WTC11 (cell line): ENCODE data around the gene TSEN15. TPM values are rescaled to one million over a fixed set of nuclear protein-coding genes. Genes with fewer than 3 reads are reported as not detected.
"Not testable (repeated sequence)": the region's sequence is repeated elsewhere in the genome, so short reads cannot be mapped to it uniquely, and the experiment has no call there.

Experiments
- ATAC-seq: fragments of 200-7000 bp; cut with Tn5 transposase; 2 replicates; pipeline ENCODE4 v1.10.0; 2021; ENCODE audit warnings: mild to moderate bottlenecking, moderate library complexity
- CTCF ChIA-PET: fragments of 300-600 bp; sonication (Branson Sonifier 250); formaldehyde crosslinking; loops from one replicate; lab custom pipeline; 2021; ENCODE audit warnings: antibody characterized with exemption; lab: Charles Lee
- POLR2A ChIA-PET: fragments of 350-600 bp; sonication (Branson Sonifier 250); formaldehyde crosslinking; loops from one replicate; lab custom pipeline; 2021; ENCODE audit warnings: antibody characterized with exemption; lab: Charles Lee
- DNase-seq: peaks from one replicate; pipeline ENCODE4 v3.0.0; 2021; ENCODE audit warnings: low spot score
- H3K27ac Mint-ChIP-seq: 2 replicates; pipeline ENCODE4 v1.8.0; 2021; ENCODE audit warnings: mixed read lengths
- H3K27me3 Mint-ChIP-seq: 2 replicates; pipeline ENCODE4 v1.8.0; 2021; ENCODE audit warnings: low read depth, mild to moderate bottlenecking, moderate library complexity, mixed read lengths
- H3K36me3 Mint-ChIP-seq: 2 replicates; pipeline ENCODE4 v1.8.0; 2021; ENCODE audit warnings: mixed read lengths
- H3K4me1 Mint-ChIP-seq: 2 replicates; pipeline ENCODE4 v1.8.0; 2022; ENCODE audit warnings: mixed read lengths
- H3K4me3 Mint-ChIP-seq: 2 replicates; pipeline ENCODE4 v1.8.0; 2021; ENCODE audit warnings: mild to moderate bottlenecking, moderate library complexity, mixed read lengths
- H3K9me3 Mint-ChIP-seq: 2 replicates; pipeline ENCODE4 v1.8.0; 2021; ENCODE audit warnings: mixed read lengths
- CBFB ChIP-seq: sonication (generic); formaldehyde crosslinking; IDR thresholded peaks from 2 replicates; pipeline ENCODE4 v1.8.1; 2022; ENCODE audit warnings: mild to moderate bottlenecking, low read depth, missing genetic modification reagents
- ELF4 ChIP-seq: sonication (generic); formaldehyde crosslinking; IDR thresholded peaks from 2 replicates; pipeline ENCODE4 v1.8.1; 2022; ENCODE audit warnings: low read depth, mild to moderate bottlenecking, moderate library complexity, missing genetic modification reagents
- ESRRA ChIP-seq: sonication (generic); formaldehyde crosslinking; IDR thresholded peaks from 2 replicates; pipeline ENCODE4 v1.8.1; 2022; ENCODE audit warnings: mild to moderate bottlenecking, missing genetic modification reagents, borderline replicate concordance
- FOXK1 ChIP-seq: sonication (generic); formaldehyde crosslinking; IDR thresholded peaks from 2 replicates; pipeline ENCODE4 v1.8.0; 2022; ENCODE audit warnings: mild to moderate bottlenecking, moderate library complexity, missing genetic modification reagents
- NFATC4 ChIP-seq: fragments of 250-450 bp; sonication (Bioruptor Pico); IDR thresholded peaks from 2 replicates; pipeline ENCODE4 v1.9.0; 2021; ENCODE audit warnings: mild to moderate bottlenecking
- NFE2L1 ChIP-seq: sonication (generic); formaldehyde crosslinking; IDR thresholded peaks from 2 replicates; pipeline ENCODE4 v1.8.1; 2023; ENCODE audit warnings: missing genetic modification reagents
- NFYB ChIP-seq: sonication (generic); formaldehyde crosslinking; conservative IDR thresholded peaks from 2 replicates; pipeline ENCODE4 v1.8.0; 2022; ENCODE audit warnings: low read depth, missing genetic modification reagents
- TCF7 ChIP-seq: sonication (generic); formaldehyde crosslinking; IDR thresholded peaks from 2 replicates; pipeline ENCODE4 v1.8.0; 2022; ENCODE audit warnings: mild to moderate bottlenecking, low read depth, missing genetic modification reagents, moderate library complexity
- TEAD4 ChIP-seq: sonication (generic); formaldehyde crosslinking; IDR thresholded peaks from 2 replicates; pipeline ENCODE4 v1.8.0; 2022; ENCODE audit warnings: mild to moderate bottlenecking, missing genetic modification reagents
- ZNF423 ChIP-seq: fragments of 250-450 bp; sonication (Bioruptor Pico); IDR thresholded peaks from 2 replicates; pipeline ENCODE4 v2.1.2; 2022; ENCODE audit warnings: mild to moderate bottlenecking, moderate library complexity
- total RNA-seq: library from RNA; stranded (reverse); gene quantifications from 3 replicates; pipeline ENCODE4 v1.2.3, GENCODE V29; 2021
- TF ChIP-seq, protein P1 (sequence below): sonication (generic); formaldehyde crosslinking; IDR thresholded peaks from 2 replicates; pipeline ENCODE4 v1.8.1; 2022; ENCODE audit warnings: low read depth, missing genetic modification reagents, borderline replicate concordance
- TF ChIP-seq, protein P2 (sequence below): sonication (generic); formaldehyde crosslinking; IDR thresholded peaks from 2 replicates; pipeline ENCODE4 v1.8.0; 2022; ENCODE audit warnings: mild to moderate bottlenecking, missing genetic modification reagents
- TF ChIP-seq, protein P3 (sequence below): sonication (generic); formaldehyde crosslinking; IDR thresholded peaks from 2 replicates; pipeline ENCODE4 v1.8.1; 2023; ENCODE audit warnings: mild to moderate bottlenecking, missing genetic modification reagents, moderate library complexity
- TF ChIP-seq, protein P4 (sequence below): fragments of 200-600 bp; IDR thresholded peaks from 2 replicates; pipeline ENCODE4 v1.8.0; 2022; ENCODE audit warnings: antibody characterized with exemption

TSEN15 gene
- total RNA-seq, 1 experiment from 2014 or later: 23.8 TPM

DNA sequence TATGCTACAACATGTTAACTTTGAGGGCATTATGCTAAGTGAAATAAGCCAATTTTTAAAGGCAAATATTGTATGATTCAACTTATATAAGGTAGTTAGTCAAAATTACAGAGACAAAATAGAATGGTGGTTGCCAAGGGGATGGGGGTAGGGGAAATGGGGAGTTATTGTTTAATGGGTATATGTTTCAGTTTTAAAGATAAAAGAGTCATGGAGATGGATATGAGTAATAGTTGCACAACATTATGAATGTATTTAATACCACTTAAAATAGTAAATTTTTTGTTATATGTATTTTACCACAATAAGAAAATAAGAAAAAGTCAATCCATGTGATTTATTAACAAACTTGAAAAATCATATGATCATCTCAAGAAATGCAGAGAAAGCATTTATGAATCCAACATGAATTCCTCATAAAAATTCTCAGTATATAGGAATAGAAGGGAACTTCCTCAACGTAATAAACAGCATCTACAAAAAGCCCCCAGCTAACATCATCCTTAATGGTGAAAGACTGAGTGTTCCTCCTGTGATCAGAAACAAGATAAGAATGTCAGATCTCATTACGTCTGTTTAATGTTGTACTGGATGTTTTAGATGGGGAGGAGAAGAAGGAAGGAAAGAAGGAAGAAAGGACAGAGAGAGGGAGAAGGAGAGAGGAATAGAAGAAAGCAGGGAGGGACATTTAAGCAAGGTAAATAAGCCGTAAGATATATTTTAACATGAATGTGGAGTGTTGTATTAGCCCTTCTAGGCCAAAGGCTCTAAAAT lies 6.7 kb upstream of the TSEN15 start:
- TF ChIP-seq, protein P1, sequence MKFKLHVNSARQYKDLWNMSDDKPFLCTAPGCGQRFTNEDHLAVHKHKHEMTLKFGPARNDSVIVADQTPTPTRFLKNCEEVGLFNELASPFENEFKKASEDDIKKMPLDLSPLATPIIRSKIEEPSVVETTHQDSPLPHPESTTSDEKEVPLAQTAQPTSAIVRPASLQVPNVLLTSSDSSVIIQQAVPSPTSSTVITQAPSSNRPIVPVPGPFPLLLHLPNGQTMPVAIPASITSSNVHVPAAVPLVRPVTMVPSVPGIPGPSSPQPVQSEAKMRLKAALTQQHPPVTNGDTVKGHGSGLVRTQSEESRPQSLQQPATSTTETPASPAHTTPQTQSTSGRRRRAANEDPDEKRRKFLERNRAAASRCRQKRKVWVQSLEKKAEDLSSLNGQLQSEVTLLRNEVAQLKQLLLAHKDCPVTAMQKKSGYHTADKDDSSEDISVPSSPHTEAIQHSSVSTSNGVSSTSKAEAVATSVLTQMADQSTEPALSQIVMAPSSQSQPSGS (CRISPR knock-in tag): no peak
- TF ChIP-seq NFATC4 (CRISPR knock-in tag) (no peak), NFYB (CRISPR knock-in tag) (no peak)
- TF ChIP-seq, protein P2, sequence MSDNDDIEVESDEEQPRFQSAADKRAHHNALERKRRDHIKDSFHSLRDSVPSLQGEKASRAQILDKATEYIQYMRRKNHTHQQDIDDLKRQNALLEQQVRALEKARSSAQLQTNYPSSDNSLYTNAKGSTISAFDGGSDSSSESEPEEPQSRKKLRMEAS (CRISPR knock-in tag): no peak
- no peak for ATAC-seq
- H3K4me1 Mint-ChIP-seq: peaks cover 50% of the 10 kb centered on the region
- DNase-seq: no peak
- H3K36me3 Mint-ChIP-seq: no peaks in the 10 kb centered on the region
- H3K9me3 Mint-ChIP-seq: 0 out of 2 replicates have a peak, but pooled peaks cover 7% of the 10 kb centered on the region
- ChIA-PET POLR2A (no interaction called here), CTCF (no interaction called here)
- peaks cover 5% of the 10 kb centered on the region for H3K27me3 Mint-ChIP-seq
- H3K4me3 Mint-ChIP-seq: no peak overlapping the region
- no peak overlapping the region for H3K27ac Mint-ChIP-seq

DNA sequence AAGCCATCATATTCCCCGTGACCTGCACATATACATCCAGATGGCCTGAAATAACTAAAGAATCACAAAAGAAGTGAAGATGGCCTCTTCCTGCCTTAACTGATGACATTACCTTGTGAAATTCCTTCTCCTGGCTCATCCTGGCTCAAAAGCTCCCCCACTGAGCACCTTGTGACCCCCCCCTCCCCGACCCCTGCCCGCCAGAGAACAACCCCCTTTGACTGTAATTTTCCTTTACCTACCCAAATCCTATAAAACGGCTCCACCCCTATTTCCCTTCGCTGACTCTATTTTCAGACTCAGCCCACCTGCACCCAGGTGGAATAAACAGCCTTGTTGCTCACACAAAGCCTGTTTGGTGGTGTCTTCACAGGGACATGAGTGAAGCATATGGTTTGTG lies 4.0 kb upstream of the TSEN15 start:
- POLR2A ChIA-PET, H3K27me3 Mint-ChIP-seq, H3K36me3 Mint-ChIP-seq, ATAC-seq, H3K9me3 Mint-ChIP-seq, CTCF ChIA-PET, H3K4me3 Mint-ChIP-seq: not testable (repeated sequence)
- DNase-seq: peak; percentile 20
- peak overlapping the region; percentile 67 for H3K27ac Mint-ChIP-seq
- peaks cover 62% of the 10 kb centered on the region for H3K4me1 Mint-ChIP-seq

DNA sequence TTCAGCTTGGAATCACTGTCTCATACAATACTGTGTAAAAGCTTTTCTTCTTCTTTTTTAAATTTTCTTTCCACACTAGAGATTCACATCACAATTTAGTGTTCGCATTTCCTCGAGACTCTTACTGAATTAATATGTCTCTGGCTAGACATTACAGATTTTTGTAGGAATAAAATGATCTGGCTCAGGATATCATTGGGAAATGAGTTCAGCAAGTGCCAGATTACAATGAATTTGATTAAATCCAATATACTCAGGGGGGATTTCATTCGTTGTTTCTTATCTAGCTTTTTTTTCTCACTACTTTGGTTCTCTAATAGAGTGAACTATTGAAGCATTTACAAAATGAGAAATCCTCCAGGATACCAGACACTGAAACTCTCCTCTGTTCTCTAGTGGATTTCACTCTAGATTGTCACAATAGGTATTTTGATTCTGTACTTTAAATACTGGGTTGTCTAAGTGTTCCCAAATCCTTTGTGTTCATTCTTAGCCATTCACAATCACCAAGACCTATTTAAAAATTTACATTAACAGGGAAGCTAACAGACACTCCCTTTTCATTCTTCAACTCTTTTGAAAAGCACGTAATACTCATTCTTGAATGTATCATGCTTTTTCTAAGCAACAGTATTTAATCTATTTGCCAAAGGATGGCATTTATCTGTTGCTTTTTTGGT lies 2.8 kb upstream of the TSEN15 start:
- DNase-seq (no peak), ATAC-seq (no peak)
- Mint-ChIP-seq H3K27me3 (peaks cover 5% of the 10 kb centered on the region; the same call in 1 of the 2 replicates), H3K27ac (no peak overlapping the region), H3K4me1 (peaks cover 67% of the 10 kb centered on the region), H3K4me3 (no peak overlapping the region), H3K36me3 (no peaks in the 10 kb centered on the region), H3K9me3 (no peaks in the 10 kb centered on the region)
- CTCF ChIA-PET: interaction anchor here (1.1 kb wide), 1 partner anchor 27 kb away, joined by 3 read pairs; no protein-coding TSS in a partner anchor
- POLR2A ChIA-PET: no interaction called here
- TF ChIP-seq FOXK1 (CRISPR knock-in tag): no peak
- TF ChIP-seq TCF7 (CRISPR knock-in tag): no peak
- no peak for TF ChIP-seq ESRRA (CRISPR knock-in tag)
- TF ChIP-seq NFE2L1 (CRISPR knock-in tag): no peak
- no peak for TF ChIP-seq ZNF423 (CRISPR knock-in tag)
- TF ChIP-seq, protein P3, sequence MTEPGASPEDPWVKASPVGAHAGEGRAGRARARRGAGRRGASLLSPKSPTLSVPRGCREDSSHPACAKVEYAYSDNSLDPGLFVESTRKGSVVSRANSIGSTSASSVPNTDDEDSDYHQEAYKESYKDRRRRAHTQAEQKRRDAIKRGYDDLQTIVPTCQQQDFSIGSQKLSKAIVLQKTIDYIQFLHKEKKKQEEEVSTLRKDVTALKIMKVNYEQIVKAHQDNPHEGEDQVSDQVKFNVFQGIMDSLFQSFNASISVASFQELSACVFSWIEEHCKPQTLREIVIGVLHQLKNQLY: no peak
- no peak for TF ChIP-seq TEAD4
- no peak for TF ChIP-seq ELF4 (CRISPR knock-in tag)
- TF ChIP-seq, protein P4, sequence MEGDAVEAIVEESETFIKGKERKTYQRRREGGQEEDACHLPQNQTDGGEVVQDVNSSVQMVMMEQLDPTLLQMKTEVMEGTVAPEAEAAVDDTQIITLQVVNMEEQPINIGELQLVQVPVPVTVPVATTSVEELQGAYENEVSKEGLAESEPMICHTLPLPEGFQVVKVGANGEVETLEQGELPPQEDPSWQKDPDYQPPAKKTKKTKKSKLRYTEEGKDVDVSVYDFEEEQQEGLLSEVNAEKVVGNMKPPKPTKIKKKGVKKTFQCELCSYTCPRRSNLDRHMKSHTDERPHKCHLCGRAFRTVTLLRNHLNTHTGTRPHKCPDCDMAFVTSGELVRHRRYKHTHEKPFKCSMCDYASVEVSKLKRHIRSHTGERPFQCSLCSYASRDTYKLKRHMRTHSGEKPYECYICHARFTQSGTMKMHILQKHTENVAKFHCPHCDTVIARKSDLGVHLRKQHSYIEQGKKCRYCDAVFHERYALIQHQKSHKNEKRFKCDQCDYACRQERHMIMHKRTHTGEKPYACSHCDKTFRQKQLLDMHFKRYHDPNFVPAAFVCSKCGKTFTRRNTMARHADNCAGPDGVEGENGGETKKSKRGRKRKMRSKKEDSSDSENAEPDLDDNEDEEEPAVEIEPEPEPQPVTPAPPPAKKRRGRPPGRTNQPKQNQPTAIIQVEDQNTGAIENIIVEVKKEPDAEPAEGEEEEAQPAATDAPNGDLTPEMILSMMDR: no peak
- no peak for TF ChIP-seq CBFB (CRISPR knock-in tag)
